ENCODE results near the gene RNF223. TPM values are rescaled to one million over a fixed set of nuclear protein-coding genes. Genes with fewer than 3 reads are reported as not detected.
A peak's percentile ranks its signal among the peaks of the same experiment; 100 is the strongest.

The RNF223 gene
- polyA plus RNA-seq, 1 donor (not counting 4 experiments of a cell fraction or from before 2014, with no cell fraction given), result 0.22 TPM

- DNase-seq (ENCODE audit: low read depth, low spot score), result no peak
- Histone ChIP-seq H3K9ac (ENCODE audit: control insufficient read depth, extremely low read depth, insufficient read depth, low read length) (no peak overlapping the region), H3K36me3 (ENCODE audit: control insufficient read depth in 2 of 2, extremely low read depth in 1 of 2, insufficient read depth in 2 of 2, low read length in 2 of 2) (no peaks in the 10 kb centered on the region), H3K9me3 (ENCODE audit: control insufficient read depth, low read depth, low read length) (no peaks in the 10 kb centered on the region), H3K27ac (ENCODE audit: control insufficient read depth, insufficient read depth, low read length) (no peak overlapping the region), H3K4me2 (ENCODE audit: control insufficient read depth, extremely low read depth, insufficient read depth, low read depth, low read length) (no peak overlapping the region), H3K27me3 (ENCODE audit: control insufficient read depth, extremely low read depth, insufficient read depth, low read length) (peaks cover 10% of the 10 kb centered on the region), H3K79me2 (ENCODE audit: control insufficient read depth, insufficient read depth, low read length) (no peaks in the 10 kb centered on the region), H2AFZ (ENCODE audit: control insufficient read depth, low read length) (no peak overlapping the region), H4K20me1 (ENCODE audit: control insufficient read depth, extremely low read depth, insufficient read depth, low read length) (no peaks in the 10 kb centered on the region), H3K4me1 (ENCODE audit: control insufficient read depth, extremely low read depth, insufficient read depth, low read length) (peaks cover 26% of the 10 kb centered on the region), H3K4me3 (ENCODE audit: control insufficient read depth in 2 of 3, extremely low read depth in 1 of 3, insufficient read depth in 2 of 3, low read depth in 1 of 3, low read length in 3 of 3) (no peak overlapping the region), H3K9me1 (ENCODE audit: control insufficient read depth, extremely low read depth, insufficient read depth, low read length) (no peaks in the 10 kb centered on the region)
- no peak for FAIRE-seq
- TF ChIP-seq EZH2 (IDR thresholded peaks at IDR 0.05; ENCODE audit: low read length) (no peak), CTCF (optimal IDR thresholded peaks at IDR 0.05 in 1 of 3, IDR thresholded peaks at IDR 0.05 in 1 of 3, conservative IDR thresholded peaks at IDR 0.05 in 1 of 3; ENCODE audit: extremely low read depth in 1 of 3, insufficient read depth in 2 of 3, low read length in 3 of 3) (no peak)
- dilution Hi-C loops (cut with MboI; ENCODE audit: extremely low pct_ligation_motif_present, low sequenced_read_pairs), result no loop called here
Observed at GRCh38 chr1:1075148-1075935, 1.2 kb upstream of the RNF223 start.

- dilution Hi-C loops (cut with MboI; ENCODE audit: extremely low pct_ligation_motif_present, low sequenced_read_pairs), result no loop called here
- H3K9me3 ChIP-seq (ENCODE audit: control insufficient read depth, low read depth, low read length), result no peaks in the 10 kb centered on the region
- H3K4me3 ChIP-seq (ENCODE audit: control insufficient read depth in 2 of 3, extremely low read depth in 1 of 3, insufficient read depth in 2 of 3, low read depth in 1 of 3, low read length in 3 of 3), result no peak overlapping the region
- H3K4me2 ChIP-seq (ENCODE audit: control insufficient read depth, extremely low read depth, insufficient read depth, low read depth, low read length), result no peak overlapping the region
- peaks cover 10% of the 10 kb centered on the region for H3K27me3 ChIP-seq (ENCODE audit: control insufficient read depth, extremely low read depth, insufficient read depth, low read length)
- no peaks in the 10 kb centered on the region for H3K9me1 ChIP-seq (ENCODE audit: control insufficient read depth, extremely low read depth, insufficient read depth, low read length)
- H3K4me1 ChIP-seq (ENCODE audit: control insufficient read depth, extremely low read depth, insufficient read depth, low read length), result peaks cover 20% of the 10 kb centered on the region
- H3K36me3 ChIP-seq (ENCODE audit: control insufficient read depth in 2 of 2, extremely low read depth in 1 of 2, insufficient read depth in 2 of 2, low read length in 2 of 2), result no peaks in the 10 kb centered on the region
- no peak overlapping the region for H2AFZ ChIP-seq (ENCODE audit: control insufficient read depth, low read length)
- no peak for DNase-seq (ENCODE audit: low read depth, low spot score)
- TF ChIP-seq CTCF (optimal IDR thresholded peaks at IDR 0.05 in 1 of 3, IDR thresholded peaks at IDR 0.05 in 1 of 3, conservative IDR thresholded peaks at IDR 0.05 in 1 of 3; ENCODE audit: extremely low read depth in 1 of 3, insufficient read depth in 2 of 3, low read length in 3 of 3), result no peak
- TF ChIP-seq EZH2 (IDR thresholded peaks at IDR 0.05; ENCODE audit: low read length), result no peak
- no peaks in the 10 kb centered on the region for H4K20me1 ChIP-seq (ENCODE audit: control insufficient read depth, extremely low read depth, insufficient read depth, low read length)
- FAIRE-seq, result peak; percentile 56
- H3K79me2 ChIP-seq (ENCODE audit: control insufficient read depth, insufficient read depth, low read length), result no peaks in the 10 kb centered on the region
- no peak overlapping the region for H3K27ac ChIP-seq (ENCODE audit: control insufficient read depth, insufficient read depth, low read length)
- H3K9ac ChIP-seq (ENCODE audit: control insufficient read depth, extremely low read depth, insufficient read depth, low read length), result no peak overlapping the region
Observed at GRCh38 chr1:1074631-1075147, 583 bp upstream of the RNF223 start.
